NCI-H2029 (cell line): ENCODE measurements around the gene RALGPS1.

ENCODE experiments used
- DNase-seq: peaks from one replicate; lab custom pipeline; 2025; lab: John Stamatoyannopoulos, UW

The RALGPS1 gene

GRCh38 chr9:127053960-127054359 lies 139.4 kb downstream of the RALGPS1 start:
- DNase-seq: no peak

DNA sequence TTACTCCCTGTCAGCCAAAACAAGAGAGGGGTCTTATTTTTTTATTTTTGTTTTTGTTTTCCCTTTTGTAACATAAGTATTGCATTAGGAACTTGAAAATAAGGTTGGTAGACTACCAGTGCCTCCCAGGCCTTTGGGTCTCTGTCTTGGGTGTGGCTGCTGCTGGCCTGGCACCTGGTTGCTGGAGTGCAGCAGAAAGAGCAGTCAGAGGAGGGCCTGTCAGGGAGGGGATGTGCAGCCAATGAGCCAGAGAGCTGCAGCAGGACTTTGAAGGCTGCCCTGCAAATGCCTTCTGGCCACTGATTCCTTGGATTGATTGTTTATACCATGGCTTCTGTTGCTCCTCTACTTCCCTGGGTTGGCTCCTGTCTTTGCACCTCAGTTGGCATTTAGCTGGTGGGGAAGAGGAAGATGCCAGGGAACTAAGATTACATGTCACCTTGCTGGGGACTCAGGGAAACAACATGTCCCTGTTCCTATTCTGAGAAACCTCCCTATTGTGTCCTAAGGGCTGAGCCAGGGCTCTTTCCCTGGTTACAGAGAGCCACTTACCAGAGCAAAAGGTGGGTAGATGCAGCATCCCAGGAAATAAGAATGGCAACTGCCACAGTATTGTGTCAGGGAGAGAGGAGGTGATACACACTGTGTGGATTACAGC lies 141.3 kb downstream of the RALGPS1 start:
- DNase-seq: no peak

DNA sequence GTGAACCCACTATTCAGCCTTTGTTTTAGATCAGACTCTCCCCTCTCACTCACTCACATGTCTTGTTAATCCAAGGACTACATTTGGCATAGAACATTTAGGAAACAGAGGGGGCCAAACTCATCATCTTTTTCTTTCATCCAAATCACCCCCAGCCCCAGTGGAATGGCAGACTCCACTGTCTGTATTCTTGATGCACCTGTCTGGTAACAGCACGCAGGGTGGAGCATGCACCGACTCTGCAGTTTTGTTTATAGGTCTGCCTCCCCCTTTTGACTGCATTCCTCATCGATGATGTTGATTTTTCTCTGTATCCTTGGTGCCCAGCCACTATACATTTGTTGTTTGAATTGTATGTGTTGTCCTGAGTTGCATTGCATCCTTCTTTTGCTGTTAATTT lies 141.9 kb downstream of the RALGPS1 start:
- DNase-seq: no peak

DNA sequence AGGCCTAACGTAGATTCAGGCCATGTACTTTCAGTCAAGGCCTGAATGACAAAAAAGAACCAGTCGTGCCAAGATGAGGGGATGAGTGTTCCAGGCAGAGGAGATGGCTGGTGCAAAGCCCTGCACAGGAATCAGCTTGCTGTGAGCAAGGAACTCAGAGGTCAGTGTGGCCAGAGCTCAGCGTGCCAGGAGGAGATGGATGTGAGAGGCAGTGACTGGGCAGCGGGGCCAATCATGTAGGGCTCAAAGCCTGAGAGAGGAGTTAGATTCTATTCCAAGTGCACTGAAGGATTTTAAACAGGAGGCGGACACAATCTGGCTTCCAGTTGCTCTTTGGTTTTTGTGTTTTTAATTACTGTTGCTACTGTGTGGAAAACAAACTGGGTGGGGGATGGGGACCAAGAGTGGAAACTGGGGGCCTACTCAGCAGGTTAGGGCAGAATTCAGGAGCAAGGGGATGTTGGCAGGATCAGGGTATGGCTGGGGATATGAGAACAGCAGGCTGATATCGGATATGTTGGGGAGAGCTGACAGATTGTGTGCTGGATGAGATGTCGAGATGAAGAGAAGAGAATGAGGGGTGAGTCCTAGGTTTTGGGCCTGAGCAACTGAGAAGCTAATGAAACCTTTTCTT lies 143.5 kb downstream of the RALGPS1 start:
- DNase-seq: no peak

DNA sequence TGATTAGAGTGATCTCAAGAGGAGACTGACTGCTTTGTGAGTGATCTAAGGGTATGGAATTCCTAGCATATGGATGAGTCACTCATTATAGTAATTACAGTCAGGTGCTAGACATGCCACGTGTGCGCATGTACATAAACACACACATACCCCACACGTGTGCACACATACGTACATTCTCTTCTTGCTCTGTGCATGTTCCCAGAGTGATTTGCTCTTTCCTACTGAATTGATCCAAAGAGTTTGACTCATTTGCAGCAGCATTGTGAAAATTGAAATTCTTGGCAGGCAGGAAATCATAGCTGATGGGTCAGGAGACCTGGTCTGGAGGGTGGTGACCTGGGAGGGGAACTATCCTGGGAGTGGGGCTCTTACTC lies 144.1 kb downstream of the RALGPS1 start:
- DNase-seq: no peak

DNA sequence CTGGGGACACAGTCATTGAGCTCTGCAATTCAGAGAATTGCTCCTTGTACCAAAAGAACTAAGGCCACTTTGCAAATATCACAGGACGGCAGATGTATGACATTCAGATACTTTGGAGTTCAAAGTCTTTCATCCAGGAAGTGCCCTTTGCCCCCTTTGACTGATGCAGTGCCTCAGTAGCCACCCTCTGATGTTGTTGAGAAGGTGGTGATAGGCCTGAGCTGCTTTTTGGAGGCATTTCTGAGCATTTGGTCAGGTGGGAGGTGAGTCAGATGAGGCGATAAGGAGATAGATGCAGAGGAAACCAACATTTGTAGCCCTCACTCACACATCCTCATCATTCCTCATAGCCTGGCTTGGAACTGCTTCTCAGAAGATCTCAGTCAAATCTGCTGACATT lies 144.4 kb downstream of the RALGPS1 start:
- DNase-seq: no peak

GRCh38 chr9:127059765-127060361 lies 145.3 kb downstream of the RALGPS1 start:
- DNase-seq: no peak

GRCh38 chr9:127061411-127061810 lies 146.8 kb downstream of the RALGPS1 start:
- DNase-seq: no peak

DNA sequence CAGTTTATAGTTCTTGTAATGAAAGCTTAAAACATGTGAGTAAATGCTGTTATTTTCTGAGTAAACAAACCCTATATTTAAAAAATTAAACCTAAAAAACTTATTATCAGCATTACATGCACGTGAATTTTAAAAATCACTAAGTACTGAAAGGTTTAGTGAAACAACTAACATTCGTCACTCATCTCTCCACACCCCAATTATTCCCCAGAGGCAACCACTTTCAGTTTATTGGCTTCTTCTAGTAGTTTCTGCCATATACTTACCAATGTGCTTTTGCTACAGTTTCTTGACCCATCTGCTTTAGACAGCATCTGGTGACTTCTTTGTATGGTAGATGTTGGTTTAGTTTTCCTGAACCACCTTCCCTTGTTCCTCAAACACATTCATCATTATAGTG lies 149.8 kb downstream of the RALGPS1 start:
- no peak for DNase-seq

DNA sequence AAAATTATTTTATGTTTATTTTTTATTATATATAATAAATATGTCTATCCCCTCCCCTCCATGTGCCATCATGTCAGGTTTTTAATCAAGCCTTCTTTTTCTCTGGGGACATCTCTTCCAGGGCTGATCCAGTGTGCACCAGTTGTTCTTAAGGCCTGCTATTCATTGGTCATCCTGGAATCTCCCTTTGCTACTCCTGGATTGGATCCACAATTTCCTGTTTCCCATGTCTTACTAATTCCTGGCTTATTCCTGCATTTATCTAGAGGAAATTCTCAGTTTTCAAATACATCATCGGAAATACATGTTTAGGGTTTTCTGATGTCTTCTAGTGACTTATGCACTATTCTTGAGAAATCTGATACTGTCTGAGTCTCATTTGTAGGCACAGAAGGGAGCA lies 151.0 kb downstream of the RALGPS1 start:
- DNase-seq: no peak

DNA sequence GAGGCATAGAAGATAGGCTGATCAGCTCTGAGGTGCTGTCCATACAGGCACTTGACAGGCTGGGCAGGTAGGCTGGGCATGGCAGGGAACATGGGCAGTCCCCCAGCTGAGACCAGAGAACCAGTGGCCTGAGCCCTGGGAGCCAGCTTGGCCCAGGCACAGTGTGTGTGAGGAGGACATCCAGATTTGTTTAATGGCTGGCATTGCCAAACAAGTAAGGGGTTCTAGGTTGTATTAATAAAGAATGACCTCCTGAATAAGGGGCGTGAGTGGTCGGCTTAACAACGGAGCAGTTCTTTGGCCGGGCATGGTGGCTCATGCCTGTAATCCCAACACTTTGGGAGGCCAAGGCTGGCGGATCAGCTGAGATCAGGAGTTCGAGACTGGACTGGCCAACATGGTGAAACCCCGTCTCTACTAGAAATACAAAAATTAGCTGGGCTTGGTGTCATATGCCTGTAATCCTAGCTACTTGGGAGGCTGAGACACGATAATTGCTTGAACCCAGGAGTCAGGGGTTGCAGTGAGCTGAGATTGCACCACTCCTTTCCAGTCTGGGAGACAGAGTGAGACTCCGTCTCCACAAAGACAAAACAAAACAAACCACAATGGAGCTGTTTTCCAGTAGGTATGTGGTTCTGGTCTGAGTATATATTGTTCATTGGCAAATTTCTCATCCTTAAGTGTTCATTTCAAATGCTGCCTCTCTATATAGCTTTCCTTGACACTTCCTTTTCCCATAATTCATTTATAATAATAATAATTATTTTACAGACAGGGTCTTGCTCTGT lies 151.7 kb downstream of the RALGPS1 start:
- no peak for DNase-seq

- no peak for DNase-seq
Measured at GRCh38 chr9:127066851-127067136, 152.2 kb downstream of the RALGPS1 start.

- DNase-seq: no peak
Measured at GRCh38 chr9:127067603-127068220, 153.1 kb downstream of the RALGPS1 start.

DNA sequence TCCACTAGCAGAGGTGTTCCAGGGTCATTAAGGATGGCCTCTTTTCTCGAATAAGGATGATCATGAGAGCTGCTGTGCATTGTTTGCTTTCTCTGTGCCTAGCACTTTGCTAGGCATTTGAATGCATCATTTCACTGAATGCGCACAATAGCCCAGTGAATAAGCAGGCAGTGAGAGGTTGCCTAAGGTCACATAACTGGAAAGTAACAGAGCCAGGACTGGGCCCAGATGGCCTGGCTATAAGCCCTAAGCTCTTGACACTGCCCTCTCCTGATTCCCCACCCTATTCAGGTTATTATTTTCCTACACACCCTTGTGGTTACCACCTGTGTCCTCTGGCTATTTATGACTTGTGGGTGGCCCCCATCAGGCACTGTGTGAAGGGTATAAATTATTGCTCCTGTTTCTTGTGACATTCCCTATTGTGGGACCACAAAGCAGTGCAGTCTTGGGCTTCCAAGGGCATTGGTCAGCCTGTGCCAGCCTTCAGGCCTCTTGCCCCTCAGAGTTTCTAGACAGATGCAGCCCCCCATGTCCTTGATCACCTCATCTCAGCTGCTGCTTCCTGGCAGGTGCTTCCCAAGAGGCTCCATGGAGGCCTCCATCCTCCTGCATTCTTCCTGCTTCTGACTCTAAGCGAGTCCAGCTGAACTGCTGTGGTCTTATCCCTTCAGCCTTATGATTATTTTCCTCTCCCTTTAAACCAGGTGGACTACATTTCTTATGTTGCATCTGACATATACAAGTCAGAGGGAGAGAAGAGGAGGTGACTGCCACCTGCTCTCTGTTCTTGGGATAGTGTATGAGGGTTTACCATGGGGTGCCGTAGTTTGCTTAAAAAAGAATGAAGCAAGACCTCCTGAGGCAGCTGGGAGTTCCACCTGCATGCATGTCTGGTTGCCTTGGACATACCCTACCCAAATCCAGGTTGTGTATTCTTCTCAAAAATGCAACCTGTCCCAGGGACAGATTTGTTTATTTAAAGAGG lies 160.3 kb downstream of the RALGPS1 start:
- no peak for DNase-seq

- DNase-seq: no peak
Measured at GRCh38 chr9:127075624-127076372, 161.2 kb downstream of the RALGPS1 start.

GRCh38 chr9:127076860-127077643 lies 162.5 kb downstream of the RALGPS1 start:
- DNase-seq: no peak

DNA sequence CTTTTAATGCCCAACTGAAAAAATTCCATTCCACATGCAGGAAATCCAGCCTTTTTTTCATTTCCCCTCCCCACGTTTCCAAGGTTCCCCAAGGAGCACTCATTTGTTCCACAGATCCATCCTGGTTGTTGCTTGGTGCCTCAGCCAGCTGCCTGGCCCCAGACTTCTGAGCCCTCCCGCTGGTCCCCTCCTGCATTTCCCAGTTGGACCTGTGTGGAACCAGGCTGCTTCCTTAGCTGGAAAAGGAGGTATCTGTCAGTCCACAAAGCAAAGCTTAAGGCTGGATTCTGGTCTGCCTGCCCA lies 163.0 kb downstream of the RALGPS1 start:
- DNase-seq: no peak

DNA sequence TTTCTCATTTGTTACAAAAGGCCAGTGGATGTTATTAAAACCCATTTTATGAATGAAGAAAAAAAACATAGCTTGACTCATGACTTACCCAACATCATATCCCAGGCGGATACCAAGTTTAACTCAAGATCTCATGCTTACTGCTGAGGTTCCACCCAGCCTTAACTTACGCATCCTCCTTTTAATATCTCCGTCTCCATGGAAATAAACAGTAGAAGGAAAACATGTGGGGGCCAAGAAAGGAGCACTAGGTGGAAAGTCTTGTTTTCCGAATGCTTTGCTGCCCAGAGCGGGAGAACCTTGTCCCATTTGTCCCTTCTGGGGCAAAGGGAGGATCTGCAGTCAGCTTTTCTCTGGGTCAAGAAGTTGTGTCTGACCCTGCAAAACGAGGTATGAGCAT lies 163.8 kb downstream of the RALGPS1 start:
- no peak for DNase-seq

GRCh38 chr9:127078988-127079387 lies 164.4 kb downstream of the RALGPS1 start:
- DNase-seq: no peak
